NCI-H524 treated with DMSO at 0.1 percent for 48 hours (cell line): Measurements from ENCODE around the gene CYP2B6.
"Not testable (repeated sequence)": the region's sequence is repeated elsewhere in the genome, so short reads cannot be mapped to it uniquely, and the experiment has no call there.

ENCODE experiments used
- DNase-seq: peaks from one replicate; lab custom pipeline; 2025; lab: John Stamatoyannopoulos, UW

CYP2B6 gene

DNA sequence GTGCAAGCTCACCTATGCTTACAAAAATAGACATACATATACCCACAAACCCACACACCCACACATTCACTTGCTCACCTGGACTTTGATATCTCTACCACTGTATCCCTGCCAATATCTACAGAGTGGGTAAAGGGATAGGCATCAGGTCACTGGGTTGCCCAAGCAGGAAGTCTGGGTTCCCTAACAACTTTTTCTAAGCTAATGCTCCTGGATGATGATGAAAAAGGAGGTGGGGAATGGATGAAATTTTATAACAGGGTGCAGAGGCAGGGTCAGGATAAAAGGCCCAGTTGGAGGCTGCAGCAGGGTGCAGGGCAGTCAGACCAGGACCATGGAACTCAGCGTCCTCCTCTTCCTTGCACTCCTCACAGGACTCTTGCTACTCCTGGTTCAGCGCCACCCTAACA is at the start of gene CYP2B6:
Gene CYP2B6 (plus strand): TSS at position 311 of the 410 bp plus-strand sequence. CDS start 24 bp downstream, at position 335.
- no peak for DNase-seq

DNA sequence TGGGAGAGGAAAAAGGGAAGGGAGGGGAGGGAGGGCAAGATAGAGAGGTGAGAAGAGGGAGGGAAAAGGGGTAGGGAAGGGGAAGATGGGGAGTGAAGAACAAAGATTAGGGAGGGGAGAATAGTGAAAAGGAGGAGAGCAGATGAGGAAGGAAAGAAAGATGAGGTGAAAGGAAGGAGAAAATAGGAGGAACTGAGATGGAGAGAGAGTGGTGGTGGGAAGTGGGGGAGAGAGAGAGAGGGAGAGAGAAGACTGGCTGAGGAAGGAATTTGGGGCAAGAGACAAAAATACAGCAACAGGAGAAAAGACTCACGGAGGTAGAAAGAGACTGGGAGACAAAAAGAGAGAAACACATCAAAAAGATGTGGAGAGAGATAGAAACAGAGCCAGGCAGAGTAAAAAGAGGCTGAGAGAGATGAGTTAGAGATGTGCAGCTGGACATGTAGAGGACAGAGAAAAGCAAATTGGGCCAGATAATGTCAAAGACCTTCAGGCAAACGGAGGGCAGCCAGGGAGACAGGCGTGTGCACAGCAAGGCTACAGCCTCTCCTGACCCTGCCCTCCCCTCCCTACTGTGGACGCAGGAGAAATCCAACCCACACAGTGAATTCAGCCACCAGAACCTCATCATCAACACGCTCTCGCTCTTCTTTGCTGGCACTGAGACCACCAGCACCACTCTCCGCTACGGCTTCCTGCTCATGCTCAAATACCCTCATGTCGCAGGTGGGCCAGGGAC is 49.4 kb upstream of the CYP2B6 start:
- DNase-seq, result no peak

DNA sequence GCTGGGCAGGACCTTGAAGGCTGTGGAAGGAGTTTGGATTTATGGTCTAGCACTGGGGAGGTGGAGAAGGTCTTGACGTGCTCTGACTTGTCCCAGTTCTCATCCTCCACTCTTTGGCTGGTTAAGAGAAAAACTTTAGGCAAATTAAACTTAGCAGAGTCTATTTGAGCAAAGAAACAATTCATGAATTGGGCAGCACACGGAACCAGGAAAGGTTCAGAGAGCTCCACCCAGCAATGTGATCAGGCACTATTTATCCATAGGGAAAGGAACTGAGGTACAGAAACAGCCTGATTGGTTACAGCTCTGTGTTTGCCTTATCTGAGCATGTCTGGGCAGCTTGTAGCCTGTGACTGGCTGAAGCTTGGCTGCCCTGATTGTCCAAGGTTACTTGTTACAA is 45.4 kb upstream of the CYP2B6 start:
- DNase-seq, result no peak

DNA sequence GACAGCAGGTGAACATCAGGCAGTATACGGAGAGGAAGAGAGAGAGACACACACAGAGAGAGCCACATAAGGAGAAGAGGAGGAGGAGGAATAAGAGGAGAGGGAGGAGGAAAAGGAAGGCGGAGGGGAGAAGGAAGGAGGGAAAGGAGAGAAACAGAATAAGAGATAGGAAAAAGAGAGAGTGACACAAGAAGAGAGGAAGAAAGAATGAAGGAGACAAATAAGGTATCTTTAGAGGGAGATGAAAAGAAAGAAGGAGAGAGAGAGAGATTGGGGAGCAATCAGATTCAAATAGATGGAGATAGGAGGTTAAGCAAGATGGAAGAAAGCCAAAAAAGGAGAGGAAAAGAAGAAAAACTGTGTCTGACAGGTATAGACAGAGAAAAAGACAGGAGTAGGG is 44.0 kb upstream of the CYP2B6 start:
- no peak for DNase-seq

DNA sequence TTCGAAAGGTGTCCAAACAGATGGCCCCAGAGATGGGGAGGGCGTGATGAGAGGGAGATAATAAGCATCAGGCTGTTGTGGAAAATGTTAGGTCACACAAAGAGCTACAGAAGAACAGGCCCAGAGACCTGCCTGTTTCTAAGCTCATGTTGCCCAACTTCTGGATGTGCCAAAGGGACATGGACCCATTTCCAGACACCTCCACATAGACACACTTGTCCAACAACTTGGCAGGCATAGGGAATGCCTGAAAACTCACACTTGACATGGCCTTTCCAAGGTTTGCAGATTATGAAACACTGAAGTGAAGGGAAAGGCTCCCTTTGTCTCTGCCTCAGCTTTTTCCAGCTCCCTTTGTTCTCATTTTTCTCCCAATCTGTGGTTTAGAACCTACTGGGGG is 43.5 kb upstream of the CYP2B6 start:
- no peak for DNase-seq

DNA sequence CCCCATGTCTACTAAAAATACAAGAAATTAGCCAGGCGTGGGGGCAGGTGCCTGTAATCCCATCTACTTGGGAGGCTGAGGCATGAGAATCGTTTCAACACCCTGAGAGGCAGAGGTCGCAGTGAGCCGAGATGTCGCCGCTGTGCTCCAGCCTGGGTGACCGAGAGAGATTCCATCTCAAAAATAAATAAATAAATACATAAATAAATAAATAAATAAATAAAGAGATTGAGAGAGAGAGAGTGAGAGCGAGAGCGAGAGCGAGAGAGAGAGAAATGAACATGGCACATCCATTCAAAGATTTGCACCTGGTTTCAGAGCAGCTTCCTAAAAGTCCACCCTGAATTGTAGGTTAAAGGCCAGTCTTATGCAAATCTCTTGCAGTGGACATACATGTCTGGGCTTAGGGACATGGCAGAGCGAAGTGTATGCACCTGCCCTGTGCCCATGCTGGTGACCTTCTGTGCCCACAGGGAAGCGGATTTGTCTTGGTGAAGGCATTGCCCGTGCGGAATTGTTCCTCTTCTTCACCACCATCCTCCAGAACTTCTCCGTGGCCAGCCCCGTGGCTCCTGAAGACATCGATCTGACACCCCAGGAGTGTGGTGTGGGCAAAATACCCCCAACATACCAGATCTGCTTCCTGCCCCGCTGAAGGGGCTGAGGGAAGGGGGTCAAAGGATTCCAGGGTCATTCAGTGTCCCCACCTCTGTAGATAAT is 42.3 kb upstream of the CYP2B6 start:
- DNase-seq, result no peak

DNA sequence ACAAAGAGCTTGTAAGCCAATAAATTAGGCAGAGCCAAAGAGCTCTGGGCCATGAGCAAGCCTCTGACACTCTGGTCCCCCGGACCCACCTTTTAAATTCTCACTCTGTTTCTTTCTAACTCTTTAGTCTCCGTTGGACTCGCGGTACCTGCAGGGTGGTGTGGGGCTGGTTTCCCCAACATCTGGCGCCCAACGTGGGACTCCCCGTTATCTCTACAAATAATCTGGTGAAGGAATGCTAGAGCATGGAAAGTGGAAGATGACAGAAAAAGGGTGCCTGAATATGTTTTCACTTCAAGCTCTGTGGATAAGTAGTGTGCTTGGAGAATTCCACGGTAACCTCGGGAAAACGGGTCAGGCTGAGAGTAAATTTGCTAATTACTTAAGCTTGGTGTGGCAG is 36.5 kb upstream of the CYP2B6 start:
- no peak for DNase-seq

DNA sequence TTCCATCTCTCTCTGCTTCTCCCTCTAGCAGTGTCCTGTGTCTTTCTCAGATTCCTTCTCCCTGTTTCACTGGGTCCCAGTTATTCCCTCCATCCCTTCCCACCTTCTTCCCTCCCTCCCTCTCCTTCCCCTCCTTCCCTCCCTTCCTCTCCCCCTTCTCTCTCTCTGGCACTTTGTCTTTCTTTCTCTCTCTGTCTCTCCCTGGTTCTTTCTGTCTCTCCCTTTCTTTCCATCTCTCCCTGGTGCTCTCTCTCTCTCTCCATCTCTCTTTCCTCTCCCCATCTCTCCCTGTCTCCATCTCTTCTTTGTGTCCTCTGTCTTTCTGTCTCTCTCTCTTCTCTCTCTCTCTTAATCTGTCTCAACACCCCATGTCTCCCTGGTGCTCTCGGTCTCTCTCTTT is 31.7 kb upstream of the CYP2B6 start:
- no peak for DNase-seq

DNA sequence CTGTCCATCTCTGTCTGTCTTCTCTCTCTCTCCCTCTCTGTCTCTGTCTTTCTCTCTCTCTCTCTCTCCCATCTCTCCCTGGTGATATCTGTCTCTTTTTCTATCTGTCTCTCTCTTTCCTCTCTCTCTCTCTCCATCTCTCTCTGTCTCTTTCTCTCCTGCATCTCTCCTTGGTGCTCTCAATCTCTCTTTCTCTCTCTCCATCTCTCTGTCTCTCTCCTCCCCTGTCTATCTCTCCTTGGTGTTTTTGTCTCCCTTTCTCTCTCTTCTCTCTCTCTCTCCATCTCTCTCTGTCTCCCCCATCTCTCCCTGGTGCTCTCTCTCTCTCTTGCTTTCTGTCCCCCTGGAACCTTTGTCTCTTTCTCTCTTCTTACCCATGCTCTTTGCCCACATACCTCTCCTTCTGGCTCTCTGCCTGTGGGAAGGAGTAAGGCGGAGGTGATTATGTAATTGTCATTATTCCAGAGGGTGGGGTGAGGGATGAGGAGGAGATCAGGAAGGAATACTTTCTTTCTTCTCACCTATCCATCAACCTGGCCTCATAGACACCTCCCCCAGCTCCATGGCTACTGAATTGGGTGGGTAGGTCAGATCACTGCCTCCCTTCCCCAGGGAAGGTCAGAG is 30.9 kb upstream of the CYP2B6 start:
- no peak for DNase-seq

DNA sequence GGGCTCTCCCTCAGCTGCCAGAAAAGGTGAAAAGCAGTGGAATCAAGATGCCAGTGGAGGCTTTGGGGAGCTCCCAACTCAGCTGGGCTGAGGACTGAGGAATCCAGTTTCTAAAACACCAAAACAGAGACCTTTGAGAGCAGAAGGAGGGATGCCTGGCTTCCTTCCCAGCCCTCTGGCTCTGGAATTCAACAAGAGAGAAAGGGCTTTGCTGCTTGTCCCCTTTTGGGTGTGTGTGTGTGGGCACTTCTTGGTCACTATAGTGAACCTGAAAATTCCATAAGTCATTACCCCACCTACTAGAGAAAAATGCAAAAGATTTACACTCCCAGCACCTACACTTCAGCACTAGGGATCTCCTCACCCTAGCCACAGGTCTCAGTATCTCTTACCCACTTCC is 30.3 kb upstream of the CYP2B6 start:
- DNase-seq, result no peak

DNA sequence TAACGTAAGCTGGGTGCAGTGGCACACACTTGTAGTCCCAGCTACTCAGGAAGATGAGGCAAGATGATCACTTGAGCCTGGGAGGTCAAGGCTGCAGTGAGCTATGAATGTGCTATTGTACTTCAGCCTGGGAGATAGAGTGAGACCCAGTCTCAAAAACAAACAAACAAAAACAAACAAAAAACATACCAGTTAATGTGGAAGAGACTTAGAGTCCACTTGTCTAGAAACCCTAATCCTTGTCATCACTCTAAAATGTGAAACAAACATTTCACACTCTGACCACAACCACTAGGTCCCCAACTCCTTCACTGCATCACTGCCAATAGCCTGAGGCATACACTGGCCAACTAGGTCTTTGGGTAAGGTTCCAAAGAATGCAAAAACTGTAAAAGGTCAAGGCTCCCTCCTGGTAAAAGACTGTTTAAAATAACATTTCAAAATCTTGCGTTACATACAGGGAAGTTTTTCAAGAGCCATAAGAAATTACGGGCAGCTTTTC is 28.6 kb upstream of the CYP2B6 start:
- no peak for DNase-seq

DNA sequence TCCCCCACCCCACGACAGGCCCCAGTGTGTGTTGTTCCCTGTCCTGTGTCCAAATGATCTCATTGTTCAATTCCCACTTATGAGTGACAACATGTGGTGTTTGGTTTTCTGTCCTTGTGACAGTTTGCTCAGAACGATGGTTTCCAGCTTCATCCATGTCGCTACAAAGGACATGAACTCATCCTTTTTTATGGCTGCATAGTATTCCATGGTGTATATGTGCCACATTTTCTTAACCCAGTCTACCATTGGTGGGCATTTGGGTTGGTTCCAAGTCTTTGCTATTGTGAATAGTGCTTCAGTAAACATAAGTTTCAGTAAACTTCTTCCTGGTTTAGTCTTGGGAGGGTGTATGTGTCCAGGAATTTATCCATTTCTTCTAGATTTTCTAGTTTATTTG is 26.7 kb upstream of the CYP2B6 start:
- not testable (repeated sequence) for DNase-seq

DNA sequence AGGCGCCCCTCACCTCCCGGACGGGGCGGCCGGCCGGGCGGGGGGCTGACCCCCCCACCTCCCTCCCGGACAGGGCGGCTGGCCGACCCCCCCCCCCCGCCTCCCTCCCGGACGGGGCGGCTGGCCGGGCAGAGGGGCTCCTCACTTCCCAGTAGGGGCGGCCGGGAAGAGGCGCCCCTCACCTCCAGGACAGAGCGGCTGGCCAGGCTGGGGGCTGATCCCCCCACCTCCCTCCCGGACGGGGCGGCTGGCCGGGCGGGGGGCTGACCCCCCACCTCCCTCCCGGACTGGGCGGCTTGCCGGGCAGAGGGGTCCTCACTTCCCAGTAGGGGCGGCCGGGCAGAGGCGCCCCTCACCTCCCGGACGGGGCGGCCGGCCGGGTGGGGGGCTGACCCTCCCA is 25.7 kb upstream of the CYP2B6 start:
- DNase-seq, result not testable (repeated sequence)

DNA sequence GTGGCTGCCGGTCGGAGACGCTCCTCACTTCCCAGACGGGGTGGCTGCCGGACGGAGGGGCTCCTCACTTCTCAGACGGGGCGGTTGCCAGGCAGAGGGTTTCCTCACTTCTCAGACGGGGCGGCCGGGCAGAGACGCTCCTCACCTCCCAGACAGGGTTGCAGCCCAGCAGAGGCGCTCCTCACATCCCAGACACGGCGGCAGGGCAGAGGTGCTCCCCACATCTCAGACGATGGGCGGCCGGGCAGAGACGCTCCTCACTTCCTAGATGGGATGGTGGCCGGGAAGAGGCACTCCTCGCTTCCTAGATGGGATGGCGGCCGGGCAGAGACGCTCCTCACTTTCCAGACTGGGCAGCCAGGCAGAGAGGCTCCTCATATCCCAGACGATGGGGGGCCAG is 24.5 kb upstream of the CYP2B6 start:
- not testable (repeated sequence) for DNase-seq

DNA sequence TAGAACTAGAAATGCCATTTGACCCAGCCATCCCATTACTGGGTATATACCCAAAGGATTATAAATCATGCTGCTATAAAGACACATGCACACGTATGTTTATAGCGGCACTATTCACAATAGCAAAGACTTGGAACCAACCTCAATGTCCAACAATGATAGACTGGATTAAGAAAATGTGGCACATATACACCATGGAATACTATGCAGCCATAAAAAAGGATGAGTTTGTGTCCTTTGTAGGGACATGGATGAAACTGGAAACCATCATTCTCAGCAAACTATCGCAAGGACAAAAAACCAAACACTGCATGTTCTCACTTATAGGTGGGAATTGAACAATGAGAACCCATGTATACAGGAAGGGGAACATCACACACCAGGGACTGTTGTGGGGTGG is 23.0 kb upstream of the CYP2B6 start:
- DNase-seq, result not testable (repeated sequence)

DNA sequence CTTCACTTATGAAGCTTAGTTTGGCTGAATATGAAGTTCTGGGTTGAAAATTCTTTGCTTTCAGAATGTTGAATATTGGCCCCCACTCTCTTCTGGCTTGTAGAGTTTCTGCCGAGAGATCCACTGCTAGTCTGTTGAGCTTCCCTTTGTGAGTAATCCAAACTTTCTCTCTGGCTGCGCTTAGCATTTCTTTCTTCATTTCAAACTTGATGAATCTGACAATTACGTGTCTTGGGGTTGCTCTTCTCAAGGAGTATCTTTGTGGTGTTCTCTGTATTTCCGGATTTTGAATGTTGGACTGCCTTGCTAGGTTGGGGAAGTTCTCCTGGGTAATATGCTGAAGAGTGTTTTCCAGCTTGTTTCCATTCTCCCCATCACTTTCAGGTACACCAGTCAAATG is 21.4 kb upstream of the CYP2B6 start:
- DNase-seq, result not testable (repeated sequence)

DNA sequence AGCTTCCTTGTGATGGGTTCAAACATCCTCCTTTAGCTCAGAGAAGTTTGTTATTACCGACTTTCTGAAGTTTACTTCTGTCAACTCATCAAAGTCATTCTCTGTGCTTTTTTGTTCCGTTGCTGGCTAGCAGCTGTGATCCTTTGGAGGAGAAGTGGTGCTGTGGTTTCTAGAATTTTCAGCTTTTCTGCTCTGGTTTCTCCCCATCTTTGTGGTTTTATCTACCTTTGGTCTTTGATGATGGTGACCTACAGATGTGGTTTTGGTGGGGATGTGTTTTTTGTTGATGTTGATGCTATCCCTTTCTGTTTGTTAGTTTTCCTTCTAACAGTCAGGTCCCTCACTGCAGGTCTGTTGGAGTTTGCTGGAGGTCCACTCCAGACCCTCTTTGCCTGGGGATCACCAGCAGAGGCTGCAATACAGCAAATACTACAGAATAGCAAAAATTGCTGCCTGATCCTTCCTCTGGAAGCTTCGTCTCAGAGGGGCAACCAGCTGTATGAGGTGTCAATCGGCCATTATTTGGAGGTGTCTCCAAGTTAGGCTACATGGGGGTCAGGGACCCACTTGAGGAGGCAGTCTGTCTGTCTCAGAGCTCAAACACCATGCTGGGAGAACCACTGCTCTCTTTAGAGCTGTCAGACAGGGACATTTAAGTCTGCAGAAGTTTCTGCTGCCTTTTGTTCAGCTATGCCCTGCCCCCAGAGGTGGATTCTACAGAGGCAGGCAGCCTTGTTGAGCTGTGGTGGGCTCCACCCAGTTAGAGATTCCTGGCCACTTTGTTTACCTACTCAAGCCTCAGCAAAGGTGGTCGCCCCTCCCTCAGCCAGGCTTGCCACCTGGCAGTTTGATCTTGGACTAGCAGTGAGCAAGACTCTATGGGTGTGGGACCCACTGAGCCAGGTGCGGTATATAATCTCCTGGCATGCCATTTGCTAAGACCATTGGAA is 20.4 kb upstream of the CYP2B6 start:
- DNase-seq, result not testable (repeated sequence)

DNA sequence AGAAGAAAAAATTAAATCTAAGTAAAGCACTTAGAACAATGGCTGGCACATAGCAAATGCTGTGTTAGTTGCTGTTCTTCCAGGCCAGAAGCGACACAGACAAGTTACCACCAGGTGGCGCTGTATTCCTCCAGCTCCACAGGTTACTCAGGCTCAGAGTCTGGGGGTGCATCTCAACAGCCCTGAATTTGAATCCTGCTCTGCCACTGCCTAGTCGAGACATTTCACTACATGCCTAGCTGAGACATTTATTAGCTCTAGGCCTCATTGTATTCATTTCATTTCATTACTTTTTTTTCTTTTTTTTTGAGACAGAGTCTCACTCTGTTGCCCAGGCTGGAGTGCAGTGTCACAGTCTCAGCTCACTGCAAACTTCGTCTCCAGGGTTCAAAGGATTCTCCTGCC is 16.4 kb upstream of the CYP2B6 start:
- no peak for DNase-seq

DNA sequence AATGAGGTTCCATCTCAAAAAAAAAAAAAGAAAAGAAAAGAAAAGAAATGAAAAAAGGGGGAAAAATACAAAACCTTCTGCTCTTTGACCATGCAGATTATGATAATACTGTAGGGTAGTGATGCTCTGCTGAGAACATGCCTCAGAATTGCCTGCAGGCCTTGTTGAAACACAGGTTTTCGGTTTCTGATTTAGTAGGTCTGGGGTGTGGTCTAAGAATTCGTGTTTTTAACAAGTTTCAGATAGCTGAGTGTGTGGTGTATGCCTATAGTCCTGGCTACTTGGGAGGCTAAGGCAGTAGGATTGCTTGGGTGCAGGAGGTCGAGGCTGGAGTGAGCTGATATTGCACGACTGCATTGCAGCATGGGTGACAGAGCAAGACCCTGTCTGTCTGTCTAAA is 14.9 kb upstream of the CYP2B6 start:
- no peak for DNase-seq

DNA sequence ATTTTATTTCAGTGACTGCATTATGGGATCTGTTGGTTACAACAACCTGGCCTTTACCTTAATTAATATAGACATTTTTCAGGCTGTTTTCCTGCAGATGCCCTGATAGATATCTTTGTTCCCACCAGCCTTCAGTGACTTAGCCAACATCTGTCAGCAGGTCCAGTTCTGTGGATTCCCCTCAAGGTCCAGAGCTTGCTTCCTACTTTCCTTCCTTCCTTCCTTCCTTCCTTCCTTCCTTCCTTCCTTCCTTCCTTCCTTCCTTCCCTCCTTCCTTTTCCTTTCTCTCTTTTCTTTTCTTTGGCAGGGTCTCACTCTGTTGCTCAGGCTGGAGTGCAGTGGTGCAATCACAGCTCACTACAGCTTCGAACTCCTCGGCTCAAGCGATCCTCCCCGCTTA is 14.4 kb upstream of the CYP2B6 start:
- no peak for DNase-seq

DNA sequence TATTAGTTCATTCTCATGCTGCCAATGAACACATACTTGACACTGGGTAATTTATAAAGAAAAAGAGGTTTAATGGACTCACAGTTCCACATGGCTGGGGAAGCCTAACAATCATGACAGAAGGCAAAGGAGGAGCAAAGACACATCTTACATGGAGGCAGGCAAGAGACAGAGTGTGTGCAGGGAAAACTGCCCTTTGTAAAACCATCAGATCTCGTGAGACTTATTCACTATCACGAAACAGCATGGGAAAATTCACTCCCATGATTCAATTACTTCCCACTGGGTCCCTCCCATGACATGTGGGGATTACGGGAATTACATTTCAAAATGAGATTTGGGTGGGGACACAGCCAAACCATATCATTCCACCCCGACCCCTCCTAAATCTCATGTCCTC is 11.3 kb upstream of the CYP2B6 start:
- not testable (repeated sequence) for DNase-seq
